ENCODE measurements around the gene RCAN3. TPM values are rescaled to one million over a fixed set of nuclear protein-coding genes. Genes with fewer than 3 reads are reported as not detected.
A peak's percentile ranks its signal among the peaks of the same experiment; 100 is the strongest.

Gene RCAN3
- total and polyA plus RNA-seq, 9 donors, result 0.95 to 4.0 (median 1.6) TPM

DNA sequence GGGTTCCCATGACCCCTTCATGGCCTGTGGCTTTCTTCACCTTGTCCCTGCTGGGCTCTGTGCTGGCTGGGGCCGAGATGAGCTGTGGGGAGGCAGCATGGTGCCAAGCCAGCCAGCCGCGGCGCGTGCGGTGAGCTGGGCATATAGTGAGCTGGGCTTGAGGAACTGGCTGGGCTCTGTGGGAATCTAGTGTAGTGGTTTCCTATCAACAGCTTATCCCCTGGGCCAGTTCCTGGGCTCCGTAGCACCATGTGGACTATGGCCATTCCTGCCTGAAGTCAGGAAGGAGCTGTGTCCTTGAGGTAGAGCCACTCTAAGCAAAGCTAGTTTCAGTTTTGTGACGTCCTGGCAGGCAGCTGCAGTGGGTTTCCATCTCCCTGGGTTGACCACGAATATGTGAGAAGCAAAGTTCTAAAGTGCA, 55.1 kb downstream of the RCAN3 start:
- Histone ChIP-seq H3K36me3 (ENCODE audit: control insufficient read depth, insufficient read depth, low read length) (no peaks in the 10 kb centered on the region), H3K4me3 (ENCODE audit: low read length) (no peak overlapping the region), H3K4me1 (ENCODE audit: control insufficient read depth, insufficient read depth, low read length) (peaks cover 12% of the 10 kb centered on the region), H3K27ac (ENCODE audit: low read length) (no peak overlapping the region), H3K9me3 (replicated peaks; ENCODE audit: control insufficient read depth, low read depth, low read length) (no peaks in the 10 kb centered on the region), H3K27me3 (ENCODE audit: control insufficient read depth, insufficient read depth, low read length) (peaks cover 53% of the 10 kb centered on the region)
- 81% methylated on average over 9 of the region's 9 CpGs for WGBS (ENCODE audit: insufficient coverage)
- no peak for DNase-seq

DNA sequence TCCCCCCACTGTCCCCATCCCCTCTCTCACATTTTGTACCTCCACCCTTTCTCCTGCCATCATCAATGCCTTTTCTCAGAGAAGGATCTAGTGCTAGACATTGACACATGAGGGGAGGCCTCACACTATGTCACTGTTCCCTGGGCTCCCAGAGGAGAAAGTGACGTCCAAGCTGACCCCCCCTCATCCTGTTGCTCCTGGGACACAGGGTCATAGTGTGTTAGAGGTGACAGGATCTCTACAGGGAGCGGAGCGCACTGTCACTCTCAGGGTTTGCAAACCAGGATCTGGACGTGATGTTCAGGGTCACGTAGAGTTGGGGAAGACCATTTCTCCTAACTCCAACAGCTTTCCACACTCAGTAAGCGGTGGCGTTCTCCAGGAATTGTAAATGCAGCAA, 55.8 kb downstream of the RCAN3 start:
- peaks cover 12% of the 10 kb centered on the region for H3K4me1 ChIP-seq (ENCODE audit: control insufficient read depth, insufficient read depth, low read length)
- H3K9me3 ChIP-seq (replicated peaks; ENCODE audit: control insufficient read depth, low read depth, low read length), result no peaks in the 10 kb centered on the region
- H3K27ac ChIP-seq (ENCODE audit: low read length), result no peak overlapping the region
- DNase-seq, result no peak
- no peak overlapping the region for H3K4me3 ChIP-seq (ENCODE audit: low read length)
- H3K36me3 ChIP-seq (ENCODE audit: control insufficient read depth, insufficient read depth, low read length), result no peaks in the 10 kb centered on the region
- no CpG with 5 or more reads among the region's 7 CpGs for WGBS (ENCODE audit: insufficient coverage)
- peaks cover 51% of the 10 kb centered on the region for H3K27me3 ChIP-seq (ENCODE audit: control insufficient read depth, insufficient read depth, low read length)

- Histone ChIP-seq H3K4me3 (ENCODE audit: low read length) (no peak overlapping the region), H3K27me3 (ENCODE audit: control insufficient read depth, insufficient read depth, low read length) (peaks cover 46% of the 10 kb centered on the region), H3K9me3 (replicated peaks; ENCODE audit: control insufficient read depth, low read depth, low read length) (no peaks in the 10 kb centered on the region), H3K4me1 (ENCODE audit: control insufficient read depth, insufficient read depth, low read length) (peaks cover 12% of the 10 kb centered on the region), H3K27ac (ENCODE audit: low read length) (no peak overlapping the region), H3K36me3 (ENCODE audit: control insufficient read depth, insufficient read depth, low read length) (no peaks in the 10 kb centered on the region)
- DNase-seq, result peak; percentile 47
- WGBS (ENCODE audit: insufficient coverage), result 42% methylated on average over 11 of the region's 12 CpGs
Measured at GRCh38 chr1:24558902-24559791, 56.5 kb downstream of the RCAN3 start.

DNA sequence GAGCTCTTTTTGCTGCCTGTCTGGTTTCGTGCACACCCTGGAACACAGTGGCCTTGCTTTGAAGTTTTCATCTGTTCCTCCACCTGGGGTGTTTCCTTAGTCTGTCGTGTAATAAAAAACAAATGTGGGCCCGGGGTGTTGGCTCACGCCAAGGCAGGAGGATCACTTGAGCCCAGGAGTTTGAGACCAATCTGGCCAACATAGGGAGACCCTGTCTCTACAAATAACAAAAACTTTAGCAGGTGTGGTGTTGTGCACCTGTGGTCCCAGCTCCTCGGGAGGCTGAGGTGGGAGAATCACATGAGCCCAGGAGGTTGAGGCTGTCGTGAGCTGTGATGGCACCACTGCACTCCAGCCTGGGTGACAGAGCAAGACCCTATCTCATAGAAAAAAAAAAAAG, 57.7 kb downstream of the RCAN3 start:
- peaks cover 34% of the 10 kb centered on the region for H3K27me3 ChIP-seq (ENCODE audit: control insufficient read depth, insufficient read depth, low read length)
- no peak overlapping the region for H3K27ac ChIP-seq (ENCODE audit: low read length)
- WGBS (ENCODE audit: insufficient coverage), result 53% methylated on average over 5 of the region's 6 CpGs
- no peak overlapping the region for H3K4me3 ChIP-seq (ENCODE audit: low read length)
- no peaks in the 10 kb centered on the region for H3K36me3 ChIP-seq (ENCODE audit: control insufficient read depth, insufficient read depth, low read length)
- no peaks in the 10 kb centered on the region for H3K9me3 ChIP-seq (replicated peaks; ENCODE audit: control insufficient read depth, low read depth, low read length)
- H3K4me1 ChIP-seq (ENCODE audit: control insufficient read depth, insufficient read depth, low read length), result peaks cover 11% of the 10 kb centered on the region
- no peak for DNase-seq

DNA sequence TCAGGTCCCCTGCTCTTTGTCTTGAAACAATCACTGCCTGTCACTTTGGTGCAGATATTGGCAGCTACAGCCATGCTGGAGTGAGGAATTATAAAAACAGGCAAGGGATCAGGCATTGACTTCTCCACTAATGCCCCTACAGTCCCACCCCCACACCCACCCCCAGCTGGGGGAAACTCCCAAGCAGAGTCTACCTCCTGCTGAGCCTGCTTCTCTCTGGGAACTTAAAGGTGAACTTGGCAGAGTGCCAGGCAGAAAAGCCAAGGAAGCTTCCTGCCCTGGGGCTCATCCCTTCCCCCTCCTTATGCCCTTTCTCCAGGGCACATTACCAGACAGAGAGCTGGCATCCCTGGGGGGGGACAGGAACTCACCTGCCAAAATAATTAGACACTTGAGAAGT, 60.0 kb downstream of the RCAN3 start:
- H3K27ac ChIP-seq (ENCODE audit: low read length), result no peak overlapping the region
- no peaks in the 10 kb centered on the region for H3K9me3 ChIP-seq (replicated peaks; ENCODE audit: control insufficient read depth, low read depth, low read length)
- peaks cover 13% of the 10 kb centered on the region for H3K27me3 ChIP-seq (ENCODE audit: control insufficient read depth, insufficient read depth, low read length)
- H3K4me1 ChIP-seq (ENCODE audit: control insufficient read depth, insufficient read depth, low read length), result peaks cover 7% of the 10 kb centered on the region
- no peak overlapping the region for H3K4me3 ChIP-seq (ENCODE audit: low read length)
- no peaks in the 10 kb centered on the region for H3K36me3 ChIP-seq (ENCODE audit: control insufficient read depth, insufficient read depth, low read length)
- DNase-seq, result no peak

DNA sequence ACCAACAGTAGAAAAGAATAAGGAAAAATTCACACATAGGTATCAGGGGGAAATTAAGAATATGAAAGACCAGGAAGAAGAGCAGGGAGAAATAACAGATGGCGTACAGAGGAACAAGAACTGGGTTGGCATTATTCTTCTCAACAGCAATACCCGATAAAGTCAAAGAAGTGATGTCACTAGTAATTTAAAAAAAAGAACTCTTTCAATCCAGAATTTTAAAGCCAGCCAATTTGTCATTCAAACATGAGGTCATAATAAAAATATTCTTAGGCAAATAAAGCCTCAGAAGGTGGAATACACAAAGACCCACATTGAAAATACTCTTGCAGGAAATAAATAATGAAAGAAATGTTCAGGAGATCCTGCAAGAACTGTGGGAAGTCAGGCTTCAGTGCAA, 62.1 kb downstream of the RCAN3 start:
- H3K4me3 ChIP-seq (ENCODE audit: low read length), result no peak overlapping the region
- H3K27me3 ChIP-seq (ENCODE audit: control insufficient read depth, insufficient read depth, low read length), result peaks cover 4% of the 10 kb centered on the region
- no peaks in the 10 kb centered on the region for H3K4me1 ChIP-seq (ENCODE audit: control insufficient read depth, insufficient read depth, low read length)
- no peaks in the 10 kb centered on the region for H3K9me3 ChIP-seq (replicated peaks; ENCODE audit: control insufficient read depth, low read depth, low read length)
- no peak overlapping the region for H3K27ac ChIP-seq (ENCODE audit: low read length)
- no CpG with 5 or more reads among the region's 2 CpGs for WGBS (ENCODE audit: insufficient coverage)
- H3K36me3 ChIP-seq (ENCODE audit: control insufficient read depth, insufficient read depth, low read length), result no peaks in the 10 kb centered on the region
- no peak for DNase-seq

- H3K36me3 ChIP-seq (ENCODE audit: control insufficient read depth, insufficient read depth, low read length), result no peaks in the 10 kb centered on the region
- H3K27ac ChIP-seq (ENCODE audit: low read length), result no peak overlapping the region
- no peak for DNase-seq
- H3K27me3 ChIP-seq (ENCODE audit: control insufficient read depth, insufficient read depth, low read length), result peaks cover 2% of the 10 kb centered on the region
- 78% methylated on average over 3 of the region's 3 CpGs for WGBS (ENCODE audit: insufficient coverage)
- H3K9me3 ChIP-seq (replicated peaks; ENCODE audit: control insufficient read depth, low read depth, low read length), result no peaks in the 10 kb centered on the region
- H3K4me1 ChIP-seq (ENCODE audit: control insufficient read depth, insufficient read depth, low read length), result no peaks in the 10 kb centered on the region
- no peak overlapping the region for H3K4me3 ChIP-seq (ENCODE audit: low read length)
Measured at GRCh38 chr1:24566236-24566867, 63.7 kb downstream of the RCAN3 start.

DNA sequence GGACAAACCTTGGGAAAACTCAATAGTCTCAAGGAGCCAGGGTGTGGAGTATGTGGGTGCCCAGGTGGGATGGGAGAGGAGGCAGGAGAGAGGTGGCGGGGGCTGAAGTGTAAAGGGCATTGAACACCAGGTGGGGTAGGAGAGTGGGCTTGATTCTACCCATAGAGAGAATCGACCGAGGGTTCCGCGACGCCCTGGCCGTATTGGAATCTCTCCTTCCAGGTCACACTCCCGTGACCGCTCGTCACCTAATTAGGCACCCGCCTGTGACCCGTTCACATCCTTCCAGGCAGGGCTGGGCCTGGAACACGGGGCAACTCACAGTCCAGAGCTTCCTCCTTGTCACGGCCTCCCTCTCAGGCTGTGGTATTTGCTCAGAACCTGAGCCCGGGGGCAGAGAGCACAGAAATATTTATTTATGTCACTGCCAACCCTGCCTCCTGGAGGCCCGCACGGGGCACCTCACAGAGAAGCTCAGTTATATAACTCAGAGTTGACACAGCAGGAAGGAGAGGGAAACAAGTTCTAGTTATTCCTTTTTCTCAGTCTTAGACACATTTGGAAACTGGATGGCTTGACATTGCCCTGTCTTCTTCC, 65.3 kb downstream of the RCAN3 start:
- Histone ChIP-seq H3K4me1 (ENCODE audit: control insufficient read depth, insufficient read depth, low read length) (no peaks in the 10 kb centered on the region), H3K9me3 (replicated peaks; ENCODE audit: control insufficient read depth, low read depth, low read length) (no peaks in the 10 kb centered on the region), H3K27me3 (ENCODE audit: control insufficient read depth, insufficient read depth, low read length) (no peaks in the 10 kb centered on the region), H3K27ac (ENCODE audit: low read length) (no peak overlapping the region), H3K4me3 (ENCODE audit: low read length) (no peak overlapping the region), H3K36me3 (ENCODE audit: control insufficient read depth, insufficient read depth, low read length) (no peaks in the 10 kb centered on the region)
- WGBS (ENCODE audit: insufficient coverage), result 48% methylated on average over 12 of the region's 17 CpGs
- no peak for DNase-seq

- Histone ChIP-seq H3K4me1 (ENCODE audit: control insufficient read depth, insufficient read depth, low read length) (no peaks in the 10 kb centered on the region), H3K4me3 (ENCODE audit: low read length) (no peak overlapping the region), H3K27ac (ENCODE audit: low read length) (no peak overlapping the region), H3K27me3 (ENCODE audit: control insufficient read depth, insufficient read depth, low read length) (no peaks in the 10 kb centered on the region), H3K36me3 (ENCODE audit: control insufficient read depth, insufficient read depth, low read length) (no peaks in the 10 kb centered on the region), H3K9me3 (replicated peaks; ENCODE audit: control insufficient read depth, low read depth, low read length) (no peaks in the 10 kb centered on the region)
- DNase-seq, result no peak
- no CpG with 5 or more reads among the region's 2 CpGs for WGBS (ENCODE audit: insufficient coverage)
Measured at GRCh38 chr1:24568475-24568874, 65.8 kb downstream of the RCAN3 start.

Measured in muscle of leg (tissue), 11 donors.